ENCODE data around the gene MTUS2. TPM values are rescaled to one million over a fixed set of nuclear protein-coding genes. Genes with fewer than 3 reads are reported as not detected.

The MTUS2 gene
- total and polyA plus RNA-seq, 9 of the 15 experiments (the other 6 are each of a cell fraction or from before 2014, with no cell fraction given), result 0.01 to 0.28 (median 0.06) TPM; not detected in 1

GRCh38 chr13:28889086-28889732, 69.1 kb downstream of the MTUS2 start:
- TF ChIP-seq FOXO4 (CRISPR knock-in tag; IDR thresholded peaks at IDR 0.05) (no peak), ZBTB43 (CRISPR knock-in tag; IDR thresholded peaks at IDR 0.05) (no peak), ZNF41 (CRISPR knock-in tag; conservative IDR thresholded peaks at IDR 0.05) (no peak), NFE2L1 (tag; IDR thresholded peaks at IDR 0.05; ENCODE audit: borderline replicate concordance, low read depth) (no peak), CEBPB (tag; IDR thresholded peaks at IDR 0.05) (no peak), NFATC3 (IDR thresholded peaks at IDR 0.05) (no peak), MTA1 (IDR thresholded peaks at IDR 0.05; ENCODE audit: borderline replicate concordance) (no peak), ZBTB8A (IDR thresholded peaks at IDR 0.05; ENCODE audit: partially characterized antibody) (no peak), KDM4B (IDR thresholded peaks at IDR 0.05; ENCODE audit: borderline replicate concordance in 2 of 2, low read depth in 1 of 2) (no peak), XRCC3 (IDR thresholded peaks at IDR 0.05) (no peak), HIVEP1 (CRISPR knock-in tag; IDR thresholded peaks at IDR 0.05) (no peak), TEAD4 (IDR thresholded peaks at IDR 0.05; ENCODE audit: low read length) (no peak), TEAD4 (CRISPR knock-in tag; IDR thresholded peaks at IDR 0.05; ENCODE audit: borderline replicate concordance) (no peak), BCOR (IDR thresholded peaks at IDR 0.05) (no peak), GTF2E2 (tag; IDR thresholded peaks at IDR 0.05) (no peak)
- H3K79me2 ChIP-seq (ENCODE audit: control insufficient read depth, insufficient read depth, low read length), result no peaks in the 10 kb centered on the region
- CTCF ChIA-PET (ENCODE audit: low intra/inter-chr PET ratio), result no interaction called here
- H4K20me1 ChIP-seq (replicated peaks; ENCODE audit: control insufficient read depth, insufficient read depth, low read length), result no peaks in the 10 kb centered on the region
- no peaks in the 10 kb centered on the region for H3K9me3 ChIP-seq (replicated peaks; ENCODE audit: control insufficient read depth, insufficient read depth, low read depth, low read length)
- H3K27ac ChIP-seq (ENCODE audit: extremely low read depth, low read depth, low read length), result no peak overlapping the region
- no TSS peak for BruUV-seq (replicated peaks)
- H3K9me1 ChIP-seq (ENCODE audit: control insufficient read depth, insufficient read depth, low read length), result no peaks in the 10 kb centered on the region
- H3K36me3 ChIP-seq (ENCODE audit: control insufficient read depth, insufficient read depth, low read length), result no peaks in the 10 kb centered on the region
- FAIRE-seq, result no peak
- no peak overlapping the region for H3K4me3 ChIP-seq
- no peaks in the 10 kb centered on the region for H3K4me1 ChIP-seq (replicated peaks in 1 of 2; ENCODE audit: control insufficient read depth in 2 of 2, insufficient read depth in 2 of 2, low read length in 2 of 2)
- WGBS (ENCODE audit: insufficient coverage, low coverage, missing lambda C conversion rate), result 0% methylated on average over 6 of the region's 6 CpGs
- no peak overlapping the region for H2AFZ ChIP-seq (ENCODE audit: low read depth, low read length)
- no peak overlapping the region for H3K9ac ChIP-seq (ENCODE audit: insufficient read depth in 1 of 2, low read depth in 2 of 2, low read length in 2 of 2)
- in situ Hi-C loops (cut with MboI), result no loop called here
- no peaks in the 10 kb centered on the region for H3K27me3 ChIP-seq (ENCODE audit: control insufficient read depth in 2 of 2, insufficient read depth in 2 of 2, low read length in 2 of 2)
- no peak for DNase-seq (ENCODE audit: extremely low read depth in 1 of 4, low spot score in 3 of 4)
- no peak overlapping the region for H3K4me2 ChIP-seq (ENCODE audit: insufficient read depth, low read length)
- ATAC-seq, result no peak
- intact Hi-C loops (cut with micrococcal nuclease), result no loop called here
- POLR2A ChIA-PET, result no interaction called here

Data from K562 (cell line).